Colon (tissue), 2 donors: Measurements from ENCODE around the gene ING5.
"Not testable (repeated sequence)": the region's sequence is repeated elsewhere in the genome, so short reads cannot be mapped to it uniquely, and the experiment has no call there.

ENCODE experiments used
- FAIRE-seq: peaks from 2 replicates; lab custom pipeline; 2012; peaks lifted over from hg19 to GRCh38; lab: Jason Lieb, UNC
- donor health status: control.
- donor health status: control.

Gene ING5

DNA sequence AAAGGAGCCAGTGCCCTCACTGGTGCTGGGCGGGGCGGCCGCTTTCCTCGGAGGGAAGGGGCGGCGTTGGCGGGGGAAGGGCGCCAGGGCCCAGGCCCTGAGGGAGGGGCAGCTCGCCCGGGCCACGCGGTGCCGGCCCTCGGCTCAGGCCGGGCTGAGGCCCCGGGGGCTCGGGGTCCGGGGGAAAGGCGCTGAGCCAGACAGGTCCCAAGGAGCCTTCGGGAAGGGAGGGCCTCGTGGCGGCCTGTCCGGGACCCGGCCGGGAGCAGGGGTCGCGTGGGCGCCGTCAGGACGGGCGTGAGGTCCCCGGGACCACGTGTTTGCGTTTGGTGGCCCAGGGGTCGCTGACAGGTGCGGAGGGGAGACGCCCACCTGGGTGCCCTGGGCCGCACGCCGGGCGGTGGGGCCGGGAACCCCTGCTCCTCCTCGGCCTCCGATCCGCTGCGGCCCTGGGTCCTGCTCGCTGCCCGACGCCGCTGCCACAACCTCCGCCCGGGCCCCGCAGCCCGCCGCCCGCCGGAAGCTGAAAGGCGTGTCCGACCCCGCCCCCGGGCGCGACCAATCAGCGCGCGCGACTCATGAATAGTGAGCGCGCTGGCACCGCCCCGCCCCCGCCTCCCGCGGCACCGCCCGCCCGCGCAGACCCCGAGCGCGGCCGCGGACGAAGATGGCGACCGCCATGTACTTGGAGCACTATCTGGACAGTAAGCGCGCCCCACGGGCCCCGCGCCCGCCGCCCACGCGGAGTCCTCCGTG is at the start of gene ING5:
TSS of gene ING5 (plus strand) at position 641 of the 756 bp plus-strand sequence. CDS start at position 668, 27 bp downstream.
- no peak for FAIRE-seq

DNA sequence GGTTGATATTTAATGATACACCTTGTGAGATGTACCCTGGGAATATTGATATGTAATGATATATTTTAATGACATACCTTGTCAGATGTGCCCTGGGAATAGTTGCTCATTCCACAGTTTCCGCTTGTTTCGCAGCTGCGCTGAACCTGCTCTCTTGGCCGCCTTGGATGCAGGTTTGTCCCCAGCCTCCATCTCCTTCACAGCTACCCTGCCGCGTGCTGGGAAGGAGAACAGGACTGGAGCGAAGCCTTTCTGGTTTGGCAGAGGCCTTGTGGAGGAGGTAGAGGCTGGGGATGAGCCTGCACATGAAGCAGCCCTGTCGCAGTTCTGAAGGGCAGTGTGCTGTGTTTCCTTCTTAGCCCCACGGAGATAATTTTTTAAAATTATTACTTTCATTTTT is 49.7 kb upstream of the ING5 start:
- FAIRE-seq: no peak

DNA sequence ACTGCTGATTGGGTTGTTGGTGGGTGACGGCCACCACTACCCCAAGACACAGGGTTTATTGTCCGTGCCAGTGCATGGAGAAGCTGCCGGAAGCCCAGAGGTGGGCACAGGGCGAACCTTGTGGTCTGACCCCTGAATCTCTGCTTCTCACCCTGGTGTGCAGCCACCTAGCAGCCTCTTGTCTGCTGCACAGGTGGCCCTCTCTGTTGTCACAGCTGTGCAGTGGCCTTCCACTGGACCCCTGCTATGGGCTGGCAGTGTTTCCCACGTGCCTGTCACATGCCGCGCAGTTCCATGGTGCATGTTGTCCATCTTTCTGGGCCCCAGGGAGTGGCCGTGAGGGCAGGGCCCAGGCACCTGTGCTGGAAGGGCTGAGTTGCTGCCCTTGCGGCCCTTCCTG is 49.1 kb upstream of the ING5 start:
- FAIRE-seq: no peak

GRCh38 chr2:241653210-241653750 is 48.6 kb upstream of the ING5 start:
- no peak for FAIRE-seq

- no peak for FAIRE-seq
Observed at GRCh38 chr2:241654551-241654950, 47.3 kb upstream of the ING5 start.

DNA sequence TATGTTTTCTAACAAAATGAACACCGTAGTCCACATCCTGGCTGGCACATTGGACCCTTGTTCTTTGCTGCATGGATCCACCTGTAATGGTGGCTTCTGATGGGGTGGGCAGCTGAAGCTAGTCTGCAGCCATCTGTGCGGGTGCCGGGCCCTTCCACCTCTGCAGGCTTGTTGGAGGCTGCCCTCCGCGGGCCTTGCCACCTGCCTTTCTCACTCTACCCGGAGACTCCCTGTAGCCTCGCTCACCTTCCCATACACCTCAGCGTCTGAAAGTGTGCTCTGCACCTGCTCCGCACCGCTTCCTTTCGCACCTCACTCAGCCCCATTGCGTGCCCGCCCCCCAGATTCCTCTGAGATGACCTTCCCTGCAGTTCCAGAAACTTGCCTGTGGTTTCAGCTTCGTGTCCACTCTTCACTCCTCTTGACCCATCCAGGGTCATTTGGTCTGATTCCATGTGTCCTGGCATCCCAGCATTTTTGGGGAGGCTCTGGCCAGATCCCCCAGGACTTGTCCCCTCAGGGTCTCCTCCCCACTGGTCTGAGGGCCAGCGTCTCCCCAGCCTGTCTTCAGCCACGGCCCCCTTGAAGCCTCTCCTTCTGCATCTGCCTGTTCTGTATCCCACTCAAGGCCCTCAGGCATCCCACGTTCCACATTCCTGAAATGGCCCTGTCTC is 46.2 kb upstream of the ING5 start:
- FAIRE-seq: no peak

GRCh38 chr2:241656190-241656741 is 45.6 kb upstream of the ING5 start:
- no peak for FAIRE-seq

DNA sequence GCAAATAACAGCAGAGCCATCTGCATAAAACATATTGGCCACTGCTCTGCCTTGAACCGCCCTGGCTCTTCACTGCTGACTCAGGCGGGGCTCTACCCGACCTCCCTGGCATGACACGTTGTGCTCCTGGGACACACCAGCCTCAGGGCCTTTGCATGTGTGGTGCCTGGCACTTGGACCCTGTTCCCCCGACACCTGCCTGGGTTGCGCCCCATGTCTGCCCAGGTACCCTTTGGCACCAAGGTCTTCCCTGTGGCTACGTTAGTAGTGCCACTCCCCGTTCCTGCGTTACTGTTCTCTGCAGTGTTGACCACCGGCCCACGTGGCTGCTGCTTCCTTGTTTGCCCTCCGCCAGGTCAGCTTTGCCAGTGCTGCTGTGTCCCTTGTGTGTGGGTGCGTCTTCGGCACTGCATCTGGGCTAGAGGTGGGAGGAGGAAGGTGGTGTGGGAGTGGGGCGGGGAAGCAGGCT is 44.0 kb upstream of the ING5 start:
- no peak for FAIRE-seq

DNA sequence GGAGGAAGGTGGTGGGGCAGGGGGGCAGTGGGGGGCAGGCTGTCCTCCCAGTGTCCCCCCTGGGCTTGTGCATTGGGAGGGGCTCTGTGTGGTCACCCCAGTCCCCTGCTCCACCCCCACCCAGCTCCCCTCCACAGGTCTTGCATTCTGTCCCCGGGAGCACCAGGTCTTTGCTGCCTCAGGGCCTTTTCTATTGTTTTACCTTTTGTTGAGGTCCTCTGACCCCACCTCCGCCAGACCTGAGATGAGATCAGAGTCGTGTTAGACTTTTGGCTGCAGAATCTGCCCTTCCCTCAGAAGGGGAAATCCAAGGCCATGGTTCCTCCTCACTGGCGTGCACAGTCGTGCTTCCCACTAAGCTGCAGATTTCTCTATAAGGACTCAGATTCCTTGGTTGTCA is 43.5 kb upstream of the ING5 start:
- FAIRE-seq: no peak

DNA sequence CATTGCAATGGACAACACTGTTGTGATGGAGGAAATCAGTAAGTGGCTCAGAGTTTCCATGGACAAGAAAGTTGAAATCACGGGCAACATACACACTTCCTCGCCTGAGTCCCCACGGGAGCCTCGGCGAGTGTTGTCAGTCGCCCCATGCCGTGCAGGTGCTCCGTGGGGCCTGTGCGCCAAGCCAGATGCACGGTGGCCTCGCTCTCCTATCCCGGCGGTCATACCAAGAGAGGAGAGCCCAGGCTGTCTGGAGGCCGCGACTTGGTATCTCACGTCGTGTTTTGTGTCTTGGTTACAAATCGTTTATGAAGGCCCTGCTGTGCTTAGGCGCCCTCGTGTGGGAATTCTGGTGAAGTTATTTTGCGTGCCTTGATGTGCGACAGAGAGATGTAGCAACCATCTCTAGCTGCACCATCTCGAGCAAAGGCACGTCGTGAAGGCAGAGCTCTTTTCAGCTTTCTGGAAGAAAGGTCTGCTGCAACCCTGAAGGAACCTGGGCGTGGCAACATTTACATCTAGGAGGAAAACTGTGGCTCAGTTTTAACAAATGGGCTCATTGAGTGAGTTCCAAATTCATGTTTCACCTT is 42.6 kb upstream of the ING5 start:
- no peak for FAIRE-seq

- no peak for FAIRE-seq
Observed at GRCh38 chr2:241660593-241661213, 41.1 kb upstream of the ING5 start.

DNA sequence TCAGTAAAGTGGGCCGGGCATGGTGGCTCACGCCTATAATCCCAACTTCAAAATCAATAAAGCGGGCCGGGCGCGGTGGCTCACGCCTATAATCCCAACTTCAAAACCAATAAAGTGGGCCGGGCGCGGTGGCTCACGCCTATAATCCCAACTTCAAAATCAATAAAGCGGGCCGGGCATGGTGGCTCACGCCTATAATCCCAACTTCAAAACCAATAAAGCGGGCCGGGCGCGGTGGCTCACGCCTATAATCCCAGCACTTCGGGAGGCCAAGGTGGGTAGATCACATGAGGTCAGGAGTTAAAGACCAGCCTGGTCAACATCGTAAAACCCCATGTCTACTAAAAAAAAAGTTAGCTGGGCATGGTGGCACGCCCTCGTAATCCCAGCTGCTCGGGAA is 39.1 kb upstream of the ING5 start:
- FAIRE-seq: not testable (repeated sequence)

DNA sequence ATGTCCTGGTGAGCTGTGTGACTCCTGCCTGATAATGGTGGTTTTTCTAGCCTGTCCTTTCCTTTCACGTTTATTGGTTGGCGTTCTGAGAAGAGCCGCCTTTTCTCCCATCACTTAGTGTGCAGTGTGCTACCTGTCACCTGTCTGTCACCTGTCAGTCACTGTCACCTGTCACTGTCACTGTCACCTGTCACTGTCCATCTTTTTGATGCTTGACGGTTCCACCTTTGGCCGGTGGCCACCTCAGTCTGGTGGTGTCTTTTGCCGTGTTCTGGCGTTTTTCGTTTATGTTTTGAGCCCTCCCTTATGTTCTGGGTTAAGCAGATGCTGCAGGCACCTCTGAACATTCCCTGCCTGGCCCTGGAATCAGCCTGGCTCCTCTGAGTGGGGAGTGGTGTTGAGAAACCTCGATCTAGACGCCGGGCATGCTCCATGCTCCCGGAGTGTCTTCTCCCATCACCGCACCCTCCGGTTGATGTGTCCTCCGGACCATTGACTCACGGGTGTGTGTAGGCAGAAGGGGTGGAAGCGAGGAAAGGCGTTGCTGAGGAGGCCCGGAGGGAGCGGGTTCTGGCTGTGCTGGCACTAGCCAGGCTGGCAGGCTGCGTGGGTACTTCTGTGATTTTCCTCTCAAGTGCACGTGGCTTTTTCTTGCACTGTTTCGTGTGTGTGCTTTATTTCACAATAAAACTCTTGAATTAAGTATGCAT is 36.0 kb upstream of the ING5 start:
- FAIRE-seq: no peak

DNA sequence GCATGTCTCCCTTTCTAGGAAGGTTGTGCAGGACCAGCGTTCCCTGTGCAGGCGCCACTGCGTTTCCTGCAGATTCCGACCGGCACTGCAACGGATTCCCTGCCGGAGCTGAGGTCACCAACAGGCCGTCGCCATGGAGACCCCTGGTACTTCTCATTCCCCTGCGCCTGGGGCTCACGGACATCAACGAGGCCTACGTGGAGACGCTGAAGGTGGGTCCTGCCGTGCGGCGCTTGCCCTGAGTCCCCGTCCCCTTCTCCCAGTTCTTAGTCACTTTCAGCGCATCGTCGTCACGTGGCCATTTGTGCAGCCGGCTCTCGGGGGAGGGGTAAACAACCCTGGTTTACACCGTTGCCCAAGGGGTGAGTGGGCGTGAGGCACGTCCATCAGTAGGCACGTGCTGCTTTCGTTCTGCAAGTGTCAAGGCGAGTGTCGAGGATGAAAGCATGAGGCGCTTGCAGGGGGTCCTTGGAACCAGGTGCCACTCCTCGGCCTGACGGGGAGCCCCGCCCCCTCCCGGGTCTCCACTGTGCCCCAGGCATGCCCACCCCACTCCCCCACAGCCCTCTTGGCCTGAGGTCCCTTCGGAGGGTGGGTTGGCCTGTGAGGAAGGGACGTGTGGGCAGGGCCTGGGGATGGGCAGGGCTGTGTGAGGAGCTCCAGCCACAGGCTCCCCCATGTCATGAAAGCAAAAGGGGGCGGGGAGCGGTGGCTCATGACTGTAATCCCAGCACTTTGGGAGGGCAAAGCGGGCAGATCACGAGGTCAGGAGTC is 35.0 kb upstream of the ING5 start:
- FAIRE-seq: no peak

GRCh38 chr2:241668354-241668753 is 33.5 kb upstream of the ING5 start:
- FAIRE-seq: no peak

- no peak for FAIRE-seq
Observed at GRCh38 chr2:241668839-241669238, 33.0 kb upstream of the ING5 start.

GRCh38 chr2:241670333-241671110 is 31.3 kb upstream of the ING5 start:
- FAIRE-seq: no peak

DNA sequence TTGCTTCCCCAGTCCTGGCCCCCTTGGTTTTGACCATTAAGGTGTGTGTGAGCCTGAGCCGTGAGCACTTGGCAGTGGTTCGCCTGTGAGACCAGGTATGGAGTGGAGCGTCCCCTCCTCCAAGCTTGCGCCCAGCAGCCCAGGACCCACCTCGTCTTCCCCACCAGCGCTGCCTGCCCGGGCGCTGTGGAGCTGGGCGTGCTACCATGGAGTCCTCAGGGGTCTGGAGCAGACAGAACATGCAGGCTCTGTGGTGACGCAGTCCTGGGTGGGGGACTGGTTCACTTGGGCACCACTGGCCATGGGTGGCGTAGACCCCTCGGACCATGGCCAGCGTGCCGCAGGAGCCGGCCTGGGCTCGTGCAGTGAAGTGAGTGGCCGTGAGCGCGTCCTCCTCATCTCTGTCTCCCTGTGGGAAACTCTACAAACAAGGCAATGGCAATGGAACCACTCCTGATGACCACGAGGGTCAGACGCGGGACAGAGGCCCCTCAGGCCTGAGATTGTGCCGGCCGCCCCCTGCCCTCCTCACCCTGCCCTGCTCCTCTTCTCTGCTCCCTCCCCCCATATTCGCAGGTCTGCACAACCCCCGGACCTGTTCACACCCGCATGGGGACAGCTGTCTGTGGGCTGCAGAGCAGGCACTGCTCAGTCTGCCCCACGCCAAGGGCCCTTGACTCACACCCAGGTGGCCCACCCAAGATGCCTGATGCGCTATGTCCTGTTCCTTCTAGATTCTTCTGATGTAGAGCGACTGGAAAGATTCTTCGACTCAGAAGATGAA is 30.2 kb upstream of the ING5 start:
- FAIRE-seq: no peak
